GM12864 (cell line): ENCODE measurements around the gene IMP4.

ENCODE experiments used
- DNase-seq: peaks from one replicate; pipeline ENCODE4 v3.0.0-alpha.2; 2011; ENCODE audit warnings: low read depth
- H3K4me3 ChIP-seq: 2 replicates; pipeline ENCODE4 v1.5.1; 2011; ENCODE audit warnings: mild to moderate bottlenecking, low read depth, low read length, control low read depth
- TF ChIP-seq, protein P1 (sequence below): IDR thresholded peaks from 2 replicates; pipeline ENCODE4 v1.5.1; 2011; ENCODE audit warnings: low read depth, mild to moderate bottlenecking, moderate library complexity, low read length, control low read depth, inconsistent platforms; ENCODE audit errors: missing control alignments

IMP4 gene

DNA sequence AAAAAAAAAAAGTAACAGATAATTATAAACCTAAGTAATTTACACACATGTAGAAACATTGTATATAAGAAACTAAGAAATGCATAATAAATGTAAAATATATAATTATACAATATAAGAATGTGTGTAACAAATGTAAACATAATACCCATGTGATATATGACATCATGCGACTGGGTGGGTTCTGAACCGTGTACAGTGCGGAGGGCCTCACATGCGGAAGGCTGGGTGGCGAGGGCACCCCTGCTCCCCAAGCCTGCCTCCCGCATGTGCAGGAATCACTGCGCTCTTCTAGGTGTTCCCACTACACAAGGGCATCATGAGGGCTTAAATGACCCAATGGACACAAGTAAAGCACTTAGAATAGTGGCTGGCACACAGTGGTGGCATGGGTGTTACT is 15.2 kb downstream of the IMP4 start:
- TF ChIP-seq, protein P1, sequence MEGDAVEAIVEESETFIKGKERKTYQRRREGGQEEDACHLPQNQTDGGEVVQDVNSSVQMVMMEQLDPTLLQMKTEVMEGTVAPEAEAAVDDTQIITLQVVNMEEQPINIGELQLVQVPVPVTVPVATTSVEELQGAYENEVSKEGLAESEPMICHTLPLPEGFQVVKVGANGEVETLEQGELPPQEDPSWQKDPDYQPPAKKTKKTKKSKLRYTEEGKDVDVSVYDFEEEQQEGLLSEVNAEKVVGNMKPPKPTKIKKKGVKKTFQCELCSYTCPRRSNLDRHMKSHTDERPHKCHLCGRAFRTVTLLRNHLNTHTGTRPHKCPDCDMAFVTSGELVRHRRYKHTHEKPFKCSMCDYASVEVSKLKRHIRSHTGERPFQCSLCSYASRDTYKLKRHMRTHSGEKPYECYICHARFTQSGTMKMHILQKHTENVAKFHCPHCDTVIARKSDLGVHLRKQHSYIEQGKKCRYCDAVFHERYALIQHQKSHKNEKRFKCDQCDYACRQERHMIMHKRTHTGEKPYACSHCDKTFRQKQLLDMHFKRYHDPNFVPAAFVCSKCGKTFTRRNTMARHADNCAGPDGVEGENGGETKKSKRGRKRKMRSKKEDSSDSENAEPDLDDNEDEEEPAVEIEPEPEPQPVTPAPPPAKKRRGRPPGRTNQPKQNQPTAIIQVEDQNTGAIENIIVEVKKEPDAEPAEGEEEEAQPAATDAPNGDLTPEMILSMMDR: no peak
- no peak for DNase-seq
- no peak overlapping the region for H3K4me3 ChIP-seq

- no peak overlapping the region for H3K4me3 ChIP-seq
- no peak for DNase-seq
- TF ChIP-seq, protein P1: no peak
These were observed 16.0 kb downstream of the IMP4 start for GRCh38 chr2:130358420-130359350.

DNA sequence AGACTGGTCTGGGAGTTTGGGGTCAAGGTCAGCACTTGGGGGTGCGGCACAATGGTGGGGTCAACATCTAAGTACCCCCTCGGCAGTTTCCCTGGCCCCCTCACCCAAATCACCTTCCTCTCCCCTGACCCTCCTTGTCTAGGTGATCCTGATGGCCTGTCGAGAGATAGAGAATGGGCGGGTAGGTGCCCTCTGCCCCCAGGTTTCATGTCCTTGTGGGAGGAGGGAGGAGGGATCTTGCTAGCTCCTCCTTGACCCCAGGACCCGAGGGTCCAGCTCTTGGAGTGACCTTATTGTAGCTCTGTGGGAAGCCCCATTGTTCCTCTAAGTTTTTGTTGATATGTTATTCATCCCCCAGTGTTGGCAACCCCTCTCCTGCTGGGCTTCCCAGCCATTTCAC is 16.8 kb downstream of the IMP4 start:
- H3K4me3 ChIP-seq: no peak overlapping the region
- DNase-seq: no peak
- TF ChIP-seq, protein P1: no peak

DNA sequence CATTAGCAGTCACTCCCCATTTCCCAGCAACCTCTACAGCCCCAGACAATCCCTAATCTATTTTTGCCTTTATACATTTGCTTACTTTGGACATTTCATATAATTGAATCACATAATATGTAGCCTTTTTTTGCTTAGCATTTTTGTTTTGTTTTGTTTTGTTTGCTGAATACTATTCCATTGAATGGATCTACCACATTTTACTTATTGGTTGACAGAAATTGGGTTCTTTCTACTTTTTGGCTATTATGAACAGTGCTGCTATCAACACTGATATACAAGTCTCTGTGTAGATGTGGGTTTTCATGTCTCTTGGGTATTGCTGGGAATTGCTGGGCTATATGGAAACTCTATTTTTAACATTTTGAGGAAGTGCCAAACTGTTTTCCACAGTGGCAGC is 20.8 kb downstream of the IMP4 start:
- no peak for DNase-seq
- no peak overlapping the region for H3K4me3 ChIP-seq
- TF ChIP-seq, protein P1: no peak

- DNase-seq: no peak
- H3K4me3 ChIP-seq: no peak overlapping the region
- TF ChIP-seq, protein P1: no peak
These were observed 22.4 kb downstream of the IMP4 start for GRCh38 chr2:130365075-130365474.

DNA sequence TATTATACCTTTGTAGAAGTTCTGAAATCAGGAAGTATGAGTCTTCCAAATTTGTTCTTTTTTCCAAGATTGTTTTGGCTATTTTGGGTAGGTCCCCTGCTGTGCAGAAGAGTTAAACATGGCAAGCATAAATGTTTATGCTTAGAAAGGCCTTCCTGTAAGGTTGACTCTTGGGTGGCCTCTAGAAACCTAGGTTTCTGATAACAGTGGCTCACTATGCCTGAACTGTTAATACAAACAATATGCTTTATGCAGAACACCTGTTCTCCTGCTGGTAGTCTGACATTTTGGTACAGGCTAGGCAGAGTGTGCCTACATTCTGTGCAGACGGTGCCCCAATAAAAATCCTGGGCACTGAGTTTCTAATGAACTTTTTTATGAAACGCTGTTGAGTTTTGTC is 23.3 kb downstream of the IMP4 start:
- H3K4me3 ChIP-seq: no peak overlapping the region
- DNase-seq: no peak
- TF ChIP-seq, protein P1: no peak

DNA sequence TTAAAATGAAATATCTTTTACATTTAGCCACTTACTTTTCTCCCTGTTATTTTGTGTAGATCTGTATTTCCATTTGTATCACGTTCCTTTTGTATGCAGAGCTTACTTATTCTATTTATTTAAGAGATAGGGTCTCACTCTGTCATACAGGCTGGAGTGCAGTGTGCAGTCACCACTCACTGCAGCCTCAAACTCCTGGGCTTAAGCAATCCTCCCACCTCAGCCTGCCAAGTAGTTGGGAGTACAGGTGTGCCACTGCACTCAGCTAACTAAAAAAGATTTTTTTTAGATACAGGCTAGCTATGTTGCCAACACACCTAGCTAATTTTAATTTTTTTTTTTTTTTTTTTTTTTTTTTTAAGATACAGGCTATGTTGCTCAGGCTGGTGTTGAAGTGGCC is 24.0 kb downstream of the IMP4 start:
- H3K4me3 ChIP-seq: no peak overlapping the region
- no peak for DNase-seq
- TF ChIP-seq, protein P1: no peak
